Measurements from ENCODE around the gene VPS18.
A peak's percentile ranks its signal among the peaks of the same experiment; 100 is the strongest.

Gene VPS18

DNA sequence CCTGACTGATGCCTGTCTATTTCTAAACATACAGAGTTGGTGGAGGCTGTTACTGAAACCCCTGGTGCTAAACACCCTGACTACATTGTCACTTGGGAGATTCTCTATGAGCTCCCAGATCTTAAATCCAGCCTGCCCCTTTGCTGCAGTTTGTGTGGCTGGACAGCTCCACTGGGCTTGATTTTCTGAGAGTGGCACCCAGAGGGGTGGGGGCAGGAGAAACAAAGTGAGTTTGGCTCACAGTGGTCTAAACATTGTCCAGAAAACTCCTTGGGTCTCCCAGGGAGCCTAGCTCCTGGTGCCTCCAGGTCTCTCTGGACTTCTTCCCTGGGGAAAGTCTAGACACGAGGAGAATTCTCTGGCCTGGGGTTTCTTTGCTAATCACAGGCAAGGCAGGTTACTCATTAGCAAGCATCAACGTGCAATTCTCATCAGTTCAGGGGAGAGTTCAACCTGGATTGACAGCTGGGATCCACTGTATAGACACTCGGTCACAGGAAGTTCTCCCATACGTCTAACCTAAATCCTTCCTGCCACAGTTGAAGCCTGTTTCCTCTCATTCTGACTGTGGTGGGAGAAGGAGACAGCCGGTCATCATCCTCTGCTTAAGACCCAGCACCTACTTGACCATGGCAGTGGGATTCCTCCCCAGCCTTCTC lies 27.8 kb downstream of the VPS18 start:
- DNase-seq (ENCODE audit: low read depth), result no peak

DNA sequence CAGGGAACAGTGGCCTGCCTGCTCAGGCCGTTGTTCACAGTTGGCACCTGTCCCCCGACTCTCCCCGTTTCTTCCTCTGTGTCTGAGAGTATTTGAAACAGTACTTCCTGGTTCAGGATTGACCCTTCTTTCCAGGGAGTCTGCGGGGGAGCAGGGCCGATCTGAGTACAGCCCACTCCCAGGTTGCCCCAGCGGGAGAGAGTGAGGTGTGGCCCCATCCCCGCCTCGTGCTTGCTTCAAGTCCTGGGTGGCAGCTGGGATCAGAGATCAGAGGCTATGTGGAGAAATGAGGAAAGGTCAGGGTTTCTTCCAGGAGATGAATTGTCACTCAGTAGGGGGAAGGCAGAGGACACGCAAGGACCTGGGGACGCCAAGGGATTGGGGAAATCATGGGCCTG lies 28.4 kb downstream of the VPS18 start:
- no peak for DNase-seq (ENCODE audit: low read depth)

- no peak for DNase-seq (ENCODE audit: low read depth)
Observed at GRCh38 chr15:40923551-40923950, 29.3 kb downstream of the VPS18 start.

GRCh38 chr15:40925495-40925862 lies 31.2 kb downstream of the VPS18 start:
- no peak for DNase-seq (ENCODE audit: low read depth)

DNA sequence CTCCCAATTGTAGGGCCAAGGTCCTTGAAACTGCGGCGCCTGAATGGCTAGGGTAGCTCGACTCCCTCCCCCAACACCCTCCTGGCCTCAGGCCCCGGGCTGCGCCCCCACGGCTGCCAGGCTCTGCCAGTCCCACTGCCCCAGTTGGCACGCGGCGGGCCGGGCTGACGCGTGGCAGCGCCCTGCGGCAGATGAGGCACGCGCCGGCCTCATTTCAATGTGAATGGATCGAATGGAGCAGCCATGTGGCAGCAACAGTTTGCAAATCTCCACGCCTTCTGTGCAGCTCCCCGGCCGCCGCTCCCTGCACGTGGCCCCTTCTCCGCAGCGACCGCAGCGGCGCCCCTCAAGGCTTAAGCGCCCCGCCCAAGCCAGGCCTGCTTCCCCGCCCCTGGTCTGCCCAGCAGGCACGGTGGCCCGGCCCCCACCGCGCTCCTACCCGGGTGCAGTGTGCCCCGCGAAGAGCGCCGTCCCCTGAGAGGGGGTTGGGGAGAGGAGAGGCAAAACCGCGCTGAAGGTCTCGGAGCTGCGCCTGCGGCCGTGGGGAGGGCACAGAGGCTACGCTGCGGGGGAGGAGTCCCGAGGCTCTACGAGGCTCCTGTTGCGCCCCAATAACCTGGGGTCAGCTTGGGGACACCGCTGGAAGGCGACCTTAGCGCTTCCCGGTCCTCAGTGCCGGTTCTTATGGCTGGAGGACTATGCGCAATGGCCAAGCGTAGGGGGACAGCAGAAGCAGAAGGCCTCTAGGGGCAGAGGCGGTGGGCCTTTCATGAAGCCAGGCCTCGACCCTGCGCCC lies 31.8 kb downstream of the VPS18 start:
- no peak for DNase-seq (ENCODE audit: low read depth)

GRCh38 chr15:40926659-40927494 lies 32.6 kb downstream of the VPS18 start:
- no peak for DNase-seq (ENCODE audit: low read depth)

- DNase-seq (ENCODE audit: low read depth), result no peak
Observed at GRCh38 chr15:40927495-40927872, 33.2 kb downstream of the VPS18 start.

- no peak for DNase-seq (ENCODE audit: low read depth)
Observed at GRCh38 chr15:40927873-40928806, 33.9 kb downstream of the VPS18 start.

- DNase-seq (ENCODE audit: low read depth), result peak; percentile 24
Observed at GRCh38 chr15:40928821-40929659, 34.8 kb downstream of the VPS18 start, which contains the start of gene DLL4. TSS of gene DLL4 (plus strand) at chr15:40929340. CDS start at chr15:40929669, 329 bp downstream.

DNA sequence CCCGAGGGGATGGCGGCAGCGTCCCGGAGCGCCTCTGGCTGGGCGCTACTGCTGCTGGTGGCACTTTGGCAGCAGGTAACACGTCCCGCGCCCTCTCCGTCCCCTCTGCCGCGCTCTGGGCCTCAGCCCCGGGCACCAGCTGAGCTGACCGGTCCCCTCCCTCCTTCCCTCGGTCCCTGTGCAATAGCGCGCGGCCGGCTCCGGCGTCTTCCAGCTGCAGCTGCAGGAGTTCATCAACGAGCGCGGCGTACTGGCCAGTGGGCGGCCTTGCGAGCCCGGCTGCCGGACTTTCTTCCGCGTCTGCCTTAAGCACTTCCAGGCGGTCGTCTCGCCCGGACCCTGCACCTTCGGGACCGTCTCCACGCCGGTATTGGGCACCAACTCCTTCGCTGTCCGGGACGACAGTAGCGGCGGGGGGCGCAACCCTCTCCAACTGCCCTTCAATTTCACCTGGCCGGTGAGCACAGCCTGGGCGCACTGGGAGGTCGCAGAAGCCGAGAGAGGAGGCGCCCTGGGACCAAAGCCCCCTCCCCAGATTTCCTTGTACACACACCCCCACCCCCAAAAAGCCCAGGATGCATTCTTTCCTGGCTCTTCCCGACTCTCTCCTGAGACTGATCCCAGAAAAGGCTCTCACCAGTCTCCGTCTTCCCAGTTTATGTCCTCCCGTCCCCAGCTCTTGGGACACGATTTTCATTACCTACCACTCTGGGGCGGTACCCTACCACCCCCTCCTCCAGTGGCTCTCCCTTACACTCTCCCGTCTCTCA lies 35.6 kb downstream of the VPS18 start:
- DNase-seq (ENCODE audit: low read depth), result no peak

- DNase-seq (ENCODE audit: low read depth), result peak; percentile 25
Observed at GRCh38 chr15:40930430-40931299, 36.4 kb downstream of the VPS18 start.

GRCh38 chr15:40931300-40932142 lies 37.3 kb downstream of the VPS18 start:
- DNase-seq (ENCODE audit: low read depth), result no peak

- no peak for DNase-seq (ENCODE audit: low read depth)
Observed at GRCh38 chr15:40932156-40932555, 37.9 kb downstream of the VPS18 start.

DNA sequence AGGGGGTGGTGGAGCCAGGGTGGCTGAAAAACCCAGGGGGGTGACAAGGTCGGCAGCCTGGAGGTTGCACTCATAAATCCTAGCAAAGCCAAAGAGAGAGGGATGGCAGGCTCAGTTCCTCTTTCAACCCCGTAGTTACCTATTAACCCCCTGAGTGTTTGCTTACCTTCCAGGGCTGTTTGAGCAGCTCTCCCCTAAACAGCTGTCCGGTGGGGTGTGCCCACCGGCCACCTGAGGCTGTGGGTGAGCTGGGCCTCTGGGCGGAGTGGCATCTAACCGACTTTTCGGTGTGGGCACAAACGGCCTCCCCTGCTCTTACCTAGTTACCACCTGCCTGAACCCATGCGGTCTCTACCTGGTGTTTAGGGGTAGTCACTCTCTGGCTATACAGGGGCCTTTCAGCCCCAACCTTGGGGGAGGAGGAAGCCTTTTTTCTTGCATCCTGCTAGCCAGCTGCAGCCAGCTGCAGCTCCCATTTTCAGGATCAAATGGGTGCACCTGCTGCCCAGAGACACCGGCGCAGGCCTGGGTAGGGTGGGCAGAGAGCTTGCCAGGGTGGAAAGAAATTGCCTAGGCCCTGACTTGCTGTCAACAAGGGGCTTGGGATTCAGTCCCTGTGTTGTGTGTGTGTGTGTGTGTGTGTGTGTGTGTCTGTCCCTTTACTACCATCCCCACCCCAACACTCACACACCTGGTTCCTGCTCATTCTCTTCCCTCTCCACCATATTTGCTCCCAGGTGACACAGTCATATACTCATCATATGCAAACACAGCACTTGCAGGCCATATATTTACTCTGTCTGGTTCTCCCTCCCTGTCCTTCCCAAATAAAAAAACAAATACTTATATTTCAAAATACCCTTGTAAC lies 38.6 kb downstream of the VPS18 start:
- no peak for DNase-seq (ENCODE audit: low read depth)

DNA sequence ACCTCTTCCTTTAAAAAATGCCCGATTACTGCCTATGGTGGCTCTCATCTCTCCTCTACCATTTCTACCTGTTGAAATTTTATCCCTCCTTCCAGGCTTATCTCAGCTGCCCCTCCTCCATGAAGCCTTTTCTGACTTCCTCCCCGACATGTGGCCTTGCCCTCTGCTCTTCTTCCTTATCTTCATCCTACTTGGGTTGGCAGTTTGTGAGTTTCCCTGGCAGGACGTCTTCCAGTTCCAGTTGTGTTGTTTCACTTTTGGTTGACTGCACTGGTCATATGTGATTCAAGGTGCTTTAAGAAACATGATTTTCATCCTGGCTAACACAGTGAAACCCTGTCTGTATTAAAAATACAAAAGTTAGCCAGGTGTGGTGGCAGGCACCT lies 39.3 kb downstream of the VPS18 start:
- no peak for DNase-seq (ENCODE audit: low read depth)

DNA sequence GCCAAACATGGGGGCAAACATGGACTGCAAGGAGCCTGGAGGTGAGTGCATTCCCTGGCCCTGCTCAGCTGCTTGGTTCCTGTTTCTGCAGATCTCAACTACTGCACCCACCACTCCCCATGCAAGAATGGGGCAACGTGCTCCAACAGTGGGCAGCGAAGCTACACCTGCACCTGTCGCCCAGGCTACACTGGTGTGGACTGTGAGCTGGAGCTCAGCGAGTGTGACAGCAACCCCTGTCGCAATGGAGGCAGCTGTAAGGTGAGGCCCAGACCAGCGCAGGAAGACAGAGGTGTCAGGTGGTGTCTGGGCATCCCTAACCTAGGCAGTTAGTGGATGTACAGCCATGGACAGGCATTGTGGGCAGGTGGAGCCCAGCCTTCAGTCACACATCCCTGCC lies 40.2 kb downstream of the VPS18 start:
- DNase-seq (ENCODE audit: low read depth), result no peak

GRCh38 chr15:40936234-40936708 lies 42.0 kb downstream of the VPS18 start:
- DNase-seq (ENCODE audit: low read depth), result no peak

Measured in stimulated activated CD4-positive, alpha-beta T cell treated with anti-CD3 and anti-CD28 coated beads, Interleukin-2, amount 100 ng/mL, for 4 hours (primary cell).